Right lobe of liver (tissue), 4 donors: ENCODE data around the gene ZNF33B.

Experiments
- CTCF ChIP-seq, 4 donors: fragments of 200-600 bp in 3 of 4; fragments of 450-650 bp in 1 of 4; IDR thresholded peaks; one replicate each; pipeline versions ENCODE4 v1.5.1 to v1.8.0; 2016 to 2022; ENCODE audit warnings: antibody characterized with exemption in 4 of 4, mild to moderate bottlenecking in 2 of 4
- POLR2A ChIP-seq: fragments of 450-650 bp; IDR thresholded peaks from one replicate; pipeline ENCODE4 v1.6.1; 2017; ENCODE audit warnings: antibody characterized with exemption, mild to moderate bottlenecking
- donor health status: DM: no; HTN: no; CAD: no.
- donor health status: DM: no; HTN: no; CAD: no.
- donor health status: DM: no; HTN: yes; CAD: no.

GRCh38 chr10:42640610-42641229 is 2.4 kb upstream of the ZNF33B start:
- TF ChIP-seq CTCF (IDR thresholded peaks at IDR 0.05), result no peak
- TF ChIP-seq POLR2A, result no peak
